Measurements from ENCODE around the gene CCDC134. TPM values are rescaled to one million over a fixed set of nuclear protein-coding genes. Genes with fewer than 3 reads are reported as not detected.

CCDC134 gene
- total RNA-seq, 1 experiment from 2014 or later, result 16.7 TPM

DNA sequence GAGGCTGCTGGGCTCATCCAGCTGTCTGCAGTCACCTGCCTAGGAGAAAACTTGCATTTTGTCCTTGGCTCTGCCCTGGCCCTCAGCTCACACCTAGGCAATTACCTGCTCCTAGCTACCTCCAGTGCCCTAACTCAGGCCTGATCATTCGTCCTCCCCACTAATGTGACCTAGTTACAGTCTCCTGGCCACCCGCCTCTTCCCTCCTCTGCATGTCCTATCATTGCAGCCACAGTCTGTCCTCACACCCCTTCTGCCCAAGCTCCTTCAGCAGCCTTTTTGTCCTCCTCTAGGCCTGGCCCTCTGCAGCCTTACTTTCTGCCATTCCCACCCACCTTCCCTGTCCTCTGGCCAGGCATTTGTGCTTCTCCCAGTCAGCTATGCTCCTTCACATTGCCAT lies 17.7 kb upstream of the CCDC134 start:
- no peak overlapping the region for H3K4me3 ChIP-seq (ENCODE audit: low read depth in 2 of 2, low read length in 2 of 2)
- H3K4me1 ChIP-seq (ENCODE audit: control insufficient read depth, insufficient read depth, low read length), result no peaks in the 10 kb centered on the region
- ChIA-PET POLR2A (no interaction called here), CTCF (no interaction called here)
- BruUV-seq (replicated peaks), result no TSS peak
- DNase-seq (ENCODE audit: low read depth, low spot score) (no peak), ATAC-seq (no peak)
- no peaks in the 10 kb centered on the region for H3K36me3 ChIP-seq (ENCODE audit: control insufficient read depth, insufficient read depth, low read length)
- no peak overlapping the region for H3K27ac ChIP-seq (ENCODE audit: low read length)
- no peaks in the 10 kb centered on the region for H3K27me3 ChIP-seq (ENCODE audit: control insufficient read depth, insufficient read depth, low read length)
- intact Hi-C loops (cut with micrococcal nuclease; ENCODE audit: unreplicated experiment) (no loop called here), in situ Hi-C loops (cut with HindIII; ENCODE audit: low pct_unique_long_range_greater_than_20kb, low sequenced_read_pairs) (no loop called here)
- TF ChIP-seq TCF7L2 (IDR thresholded peaks at IDR 0.05; ENCODE audit: low read depth, low read length), result no peak
- no peak for TF ChIP-seq SIN3A (IDR thresholded peaks at IDR 0.05; ENCODE audit: borderline replicate concordance, insufficient read depth, low read depth, low read length)
- TF ChIP-seq, protein P1, sequence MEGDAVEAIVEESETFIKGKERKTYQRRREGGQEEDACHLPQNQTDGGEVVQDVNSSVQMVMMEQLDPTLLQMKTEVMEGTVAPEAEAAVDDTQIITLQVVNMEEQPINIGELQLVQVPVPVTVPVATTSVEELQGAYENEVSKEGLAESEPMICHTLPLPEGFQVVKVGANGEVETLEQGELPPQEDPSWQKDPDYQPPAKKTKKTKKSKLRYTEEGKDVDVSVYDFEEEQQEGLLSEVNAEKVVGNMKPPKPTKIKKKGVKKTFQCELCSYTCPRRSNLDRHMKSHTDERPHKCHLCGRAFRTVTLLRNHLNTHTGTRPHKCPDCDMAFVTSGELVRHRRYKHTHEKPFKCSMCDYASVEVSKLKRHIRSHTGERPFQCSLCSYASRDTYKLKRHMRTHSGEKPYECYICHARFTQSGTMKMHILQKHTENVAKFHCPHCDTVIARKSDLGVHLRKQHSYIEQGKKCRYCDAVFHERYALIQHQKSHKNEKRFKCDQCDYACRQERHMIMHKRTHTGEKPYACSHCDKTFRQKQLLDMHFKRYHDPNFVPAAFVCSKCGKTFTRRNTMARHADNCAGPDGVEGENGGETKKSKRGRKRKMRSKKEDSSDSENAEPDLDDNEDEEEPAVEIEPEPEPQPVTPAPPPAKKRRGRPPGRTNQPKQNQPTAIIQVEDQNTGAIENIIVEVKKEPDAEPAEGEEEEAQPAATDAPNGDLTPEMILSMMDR (IDR thresholded peaks at IDR 0.05), result no peak
- no peak for TF ChIP-seq POLR2AphosphoS5 (IDR thresholded peaks at IDR 0.05; ENCODE audit: low read depth, low read length)
- TF ChIP-seq, protein P2, sequence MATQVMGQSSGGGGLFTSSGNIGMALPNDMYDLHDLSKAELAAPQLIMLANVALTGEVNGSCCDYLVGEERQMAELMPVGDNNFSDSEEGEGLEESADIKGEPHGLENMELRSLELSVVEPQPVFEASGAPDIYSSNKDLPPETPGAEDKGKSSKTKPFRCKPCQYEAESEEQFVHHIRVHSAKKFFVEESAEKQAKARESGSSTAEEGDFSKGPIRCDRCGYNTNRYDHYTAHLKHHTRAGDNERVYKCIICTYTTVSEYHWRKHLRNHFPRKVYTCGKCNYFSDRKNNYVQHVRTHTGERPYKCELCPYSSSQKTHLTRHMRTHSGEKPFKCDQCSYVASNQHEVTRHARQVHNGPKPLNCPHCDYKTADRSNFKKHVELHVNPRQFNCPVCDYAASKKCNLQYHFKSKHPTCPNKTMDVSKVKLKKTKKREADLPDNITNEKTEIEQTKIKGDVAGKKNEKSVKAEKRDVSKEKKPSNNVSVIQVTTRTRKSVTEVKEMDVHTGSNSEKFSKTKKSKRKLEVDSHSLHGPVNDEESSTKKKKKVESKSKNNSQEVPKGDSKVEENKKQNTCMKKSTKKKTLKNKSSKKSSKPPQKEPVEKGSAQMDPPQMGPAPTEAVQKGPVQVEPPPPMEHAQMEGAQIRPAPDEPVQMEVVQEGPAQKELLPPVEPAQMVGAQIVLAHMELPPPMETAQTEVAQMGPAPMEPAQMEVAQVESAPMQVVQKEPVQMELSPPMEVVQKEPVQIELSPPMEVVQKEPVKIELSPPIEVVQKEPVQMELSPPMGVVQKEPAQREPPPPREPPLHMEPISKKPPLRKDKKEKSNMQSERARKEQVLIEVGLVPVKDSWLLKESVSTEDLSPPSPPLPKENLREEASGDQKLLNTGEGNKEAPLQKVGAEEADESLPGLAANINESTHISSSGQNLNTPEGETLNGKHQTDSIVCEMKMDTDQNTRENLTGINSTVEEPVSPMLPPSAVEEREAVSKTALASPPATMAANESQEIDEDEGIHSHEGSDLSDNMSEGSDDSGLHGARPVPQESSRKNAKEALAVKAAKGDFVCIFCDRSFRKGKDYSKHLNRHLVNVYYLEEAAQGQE (IDR thresholded peaks at IDR 0.05; ENCODE audit: insufficient read depth in 1 of 2, low read depth in 2 of 2, low read length in 1 of 2), result no peak
- H3K9me3 ChIP-seq (ENCODE audit: control insufficient read depth, insufficient read depth, low read depth, low read length), result no peaks in the 10 kb centered on the region

DNA sequence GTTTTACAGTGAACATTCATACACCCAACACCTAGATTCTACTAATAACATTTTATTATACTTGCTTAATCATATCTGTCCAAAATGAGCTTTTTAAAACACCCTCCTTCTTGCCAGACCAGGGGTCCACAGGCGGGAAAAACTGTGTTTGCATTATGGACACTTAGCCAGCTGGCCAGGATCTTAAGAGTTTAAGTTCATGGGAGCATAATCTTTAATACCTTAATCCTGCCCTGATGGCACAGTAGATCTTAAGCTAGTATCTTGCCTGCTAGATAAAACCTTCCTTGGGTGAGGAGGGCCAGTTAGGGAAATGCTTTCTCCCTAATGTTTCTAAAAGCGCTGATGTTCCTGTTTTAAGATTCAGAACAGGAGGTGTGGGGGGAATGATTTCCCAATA lies 13.1 kb upstream of the CCDC134 start:
- CTCF ChIA-PET, result no interaction called here
- DNase-seq (ENCODE audit: low read depth, low spot score), result no peak
- Histone ChIP-seq H3K27me3 (ENCODE audit: control insufficient read depth, insufficient read depth, low read length) (no peaks in the 10 kb centered on the region), H3K27ac (ENCODE audit: low read length) (no peak overlapping the region), H3K4me3 (ENCODE audit: low read depth in 2 of 2, low read length in 2 of 2) (no peak overlapping the region), H3K36me3 (ENCODE audit: control insufficient read depth, insufficient read depth, low read length) (no peaks in the 10 kb centered on the region), H3K9me3 (ENCODE audit: control insufficient read depth, insufficient read depth, low read depth, low read length) (no peaks in the 10 kb centered on the region), H3K4me1 (ENCODE audit: control insufficient read depth, insufficient read depth, low read length) (no peaks in the 10 kb centered on the region)
- TF ChIP-seq POLR2AphosphoS5 (IDR thresholded peaks at IDR 0.05; ENCODE audit: low read depth, low read length) (no peak), TCF7L2 (IDR thresholded peaks at IDR 0.05; ENCODE audit: low read depth, low read length) (no peak), SIN3A (IDR thresholded peaks at IDR 0.05; ENCODE audit: borderline replicate concordance, insufficient read depth, low read depth, low read length) (no peak)
- TF ChIP-seq, protein P1 (IDR thresholded peaks at IDR 0.05), result no peak
- TF ChIP-seq, protein P2 (IDR thresholded peaks at IDR 0.05; ENCODE audit: insufficient read depth in 1 of 2, low read depth in 2 of 2, low read length in 1 of 2), result no peak
- intact Hi-C loops (cut with micrococcal nuclease; ENCODE audit: unreplicated experiment) (no loop called here), in situ Hi-C loops (cut with HindIII; ENCODE audit: low pct_unique_long_range_greater_than_20kb, low sequenced_read_pairs) (no loop called here)
- no TSS peak for BruUV-seq (replicated peaks)
- ATAC-seq, result no peak
- POLR2A ChIA-PET, result no interaction called here
